GM12873 (cell line): ENCODE data around the gene CLASP1.

Experiments
- CTCF ChIP-seq: IDR thresholded peaks from 2 replicates; pipeline ENCODE4 v1.5.1; 2012; ENCODE audit warnings: low read depth, mild to moderate bottlenecking, moderate library complexity, low read length, control low read depth; ENCODE audit not compliant: insufficient read depth; ENCODE audit errors: missing control alignments

Gene CLASP1

GRCh38 chr2:121409966-121410365 is 239.3 kb downstream of the CLASP1 start:
- TF ChIP-seq CTCF = no peak

- no peak for TF ChIP-seq CTCF
These were observed 239.9 kb downstream of the CLASP1 start for GRCh38 chr2:121409388-121409787.

DNA sequence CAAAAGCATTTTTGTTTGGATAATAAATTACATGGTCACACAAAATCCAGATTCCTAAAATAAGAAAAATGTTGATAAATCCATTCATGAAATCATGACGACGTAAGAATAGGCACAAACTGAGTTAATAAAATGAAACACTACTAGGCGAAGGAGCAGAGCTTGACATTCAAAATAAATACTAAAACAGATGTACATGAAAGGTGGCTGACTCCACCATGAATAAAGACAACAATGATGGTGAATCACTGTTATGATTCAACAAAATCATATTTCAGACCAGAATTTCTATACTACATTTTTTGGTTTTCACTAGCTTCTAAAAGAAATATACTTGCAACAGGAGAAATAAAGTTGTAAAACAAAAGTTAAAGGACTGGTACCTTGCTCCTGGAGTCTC is 240.6 kb downstream of the CLASP1 start:
- no peak for TF ChIP-seq CTCF

DNA sequence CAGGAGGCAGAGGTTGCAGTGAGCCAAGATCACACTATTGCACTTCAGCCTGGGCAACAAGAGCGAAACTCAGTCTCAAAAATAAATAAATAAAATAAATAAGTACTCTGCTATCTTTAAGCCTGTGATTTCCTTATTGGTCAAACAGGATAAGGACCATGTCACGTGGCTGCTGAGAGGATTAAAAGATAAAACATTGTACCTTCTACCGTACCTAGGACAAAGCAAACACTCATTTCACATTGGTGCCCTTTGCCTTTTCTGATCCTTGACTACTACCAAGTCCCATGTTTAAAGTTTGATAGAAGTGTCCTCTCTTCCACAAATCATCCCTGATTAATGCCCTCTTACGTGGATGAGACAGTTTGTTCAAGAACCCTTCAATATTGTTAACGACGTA is 244.0 kb downstream of the CLASP1 start:
- no peak for TF ChIP-seq CTCF

DNA sequence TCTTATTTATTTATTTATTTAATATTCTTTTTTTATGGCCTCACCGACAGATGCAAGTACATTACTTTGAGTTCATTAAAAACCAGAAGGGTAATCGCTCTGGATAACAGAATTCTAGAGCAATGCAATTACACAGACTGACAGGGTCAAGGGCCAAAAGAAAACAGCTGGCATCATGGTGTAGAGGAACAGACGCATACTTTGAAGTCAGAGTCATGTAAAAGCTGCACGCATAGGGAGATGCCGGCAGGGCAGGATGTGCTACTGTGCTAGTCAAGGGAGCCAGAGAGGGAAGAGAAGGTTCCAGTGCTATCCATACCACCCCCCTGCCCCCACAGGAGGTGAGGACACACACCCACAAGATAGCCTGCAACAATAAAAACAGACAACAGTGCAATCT is 249.1 kb downstream of the CLASP1 start:
- no peak for TF ChIP-seq CTCF

DNA sequence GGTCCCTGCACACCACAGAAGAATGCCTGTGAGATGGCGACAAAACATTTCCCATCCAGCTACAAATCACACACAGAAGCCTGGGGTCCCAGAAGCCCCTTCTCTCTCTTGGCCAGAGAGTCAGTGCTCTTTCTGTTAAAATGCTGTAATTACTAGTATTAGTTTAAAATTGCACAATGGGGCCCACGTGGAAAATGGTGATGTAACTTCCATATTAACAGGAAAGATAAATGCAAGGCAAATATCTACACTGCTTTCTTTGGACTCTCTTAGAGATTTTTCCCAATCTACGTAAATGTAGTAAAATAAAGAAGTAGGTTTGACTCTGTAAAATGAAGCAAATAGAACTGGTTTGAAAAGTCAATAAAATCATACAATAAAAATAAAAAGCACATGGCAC is 250.4 kb downstream of the CLASP1 start:
- TF ChIP-seq CTCF = no peak

- no peak for TF ChIP-seq CTCF
These were observed 259.1 kb downstream of the CLASP1 start for GRCh38 chr2:121390082-121390692.
